ENCODE measurements around the gene RBBP8.

The RBBP8 gene

DNA sequence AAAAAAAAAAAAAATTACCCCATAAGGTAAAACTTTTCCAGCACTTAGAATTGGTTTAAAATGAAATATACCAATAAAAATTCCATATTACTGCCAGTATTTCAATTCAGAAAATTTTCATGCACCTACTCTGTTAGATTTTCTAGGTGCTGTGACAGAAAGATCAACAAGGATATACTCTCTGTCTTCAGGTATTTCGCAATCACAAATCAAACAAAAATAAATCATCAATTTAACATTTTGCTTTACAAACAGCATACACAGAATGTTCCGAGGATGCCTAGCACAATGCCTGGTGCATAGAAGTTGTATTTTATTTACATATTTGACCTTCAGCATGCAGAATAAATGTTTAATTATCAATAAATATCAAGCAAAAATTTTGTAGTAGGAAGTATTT lies 66.5 kb downstream of the RBBP8 start:
- no peak for DNase-seq

DNA sequence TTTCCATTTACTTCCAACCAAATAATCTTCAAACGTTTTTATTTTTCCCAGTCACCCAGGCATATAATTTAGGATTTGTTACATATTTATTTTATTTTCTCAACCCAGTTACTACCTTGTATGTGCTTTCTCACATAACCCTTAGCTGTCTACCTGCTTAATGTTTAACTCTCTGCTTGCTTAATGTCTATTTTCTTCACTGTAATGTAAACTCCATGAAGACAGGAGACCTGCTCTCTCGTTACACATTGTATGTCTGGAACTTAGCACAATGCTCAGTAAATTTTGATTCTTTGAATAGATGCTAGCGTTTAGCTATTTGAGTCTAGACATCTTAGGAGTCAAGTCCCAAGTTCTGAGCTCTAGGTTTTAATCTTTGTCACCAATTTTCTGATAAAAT lies 70.2 kb downstream of the RBBP8 start:
- no peak for DNase-seq

DNA sequence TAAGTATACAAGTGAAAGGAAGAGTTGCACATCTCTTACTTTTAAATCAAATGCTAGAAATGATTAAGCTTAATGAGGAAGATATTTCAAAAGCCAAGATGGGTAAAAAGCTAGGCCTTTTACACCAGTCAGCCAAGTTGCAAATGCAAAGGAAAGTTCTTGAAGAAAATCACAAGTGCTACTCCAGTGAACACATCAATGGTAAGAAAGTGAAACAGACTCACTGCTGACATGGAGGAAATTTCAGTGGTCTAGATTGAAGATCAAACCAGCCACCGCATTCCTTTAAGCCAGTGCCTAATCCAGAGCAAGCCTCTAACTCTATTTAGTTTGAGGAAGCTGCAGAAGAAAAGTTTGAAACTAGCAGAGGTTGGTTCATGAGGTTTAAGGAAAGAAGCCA lies 79.1 kb downstream of the RBBP8 start:
- no peak for DNase-seq

DNA sequence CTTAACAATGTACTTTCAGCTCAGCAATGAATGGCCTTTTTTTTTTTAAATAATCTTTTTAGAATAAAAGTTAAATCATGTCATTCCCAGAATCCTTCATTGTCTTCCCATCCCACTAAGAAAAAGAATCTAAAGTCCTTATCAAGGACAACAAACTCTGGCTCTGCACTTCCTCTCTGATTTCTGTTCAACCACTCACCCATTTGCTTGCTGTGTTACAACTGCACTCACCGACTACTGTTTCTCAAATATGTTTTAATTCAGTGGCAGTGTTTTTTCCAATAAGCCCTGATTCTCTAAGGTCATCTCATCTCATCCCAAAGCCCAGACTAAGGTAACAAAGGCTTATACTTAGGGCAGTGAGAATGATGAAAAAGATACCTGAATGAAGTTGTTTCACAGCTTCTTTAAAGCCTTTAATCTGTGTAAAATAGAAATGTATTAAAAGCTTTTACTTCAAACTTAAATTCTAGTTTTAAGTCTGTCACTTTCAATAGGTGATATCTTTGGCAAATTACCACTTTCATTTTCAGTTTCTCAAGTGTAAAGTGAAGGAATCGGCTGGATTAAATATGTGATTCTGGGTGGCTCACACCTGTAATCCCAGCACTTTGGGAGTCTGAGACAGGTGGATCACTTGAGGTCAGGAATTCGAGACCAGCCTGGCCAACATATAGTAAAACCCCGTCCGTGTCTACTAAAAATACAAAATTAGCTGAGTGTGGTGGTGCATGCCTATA lies 87.6 kb downstream of the RBBP8 start:
- DNase-seq = peak in 1 of 2 donors; percentile 16

DNA sequence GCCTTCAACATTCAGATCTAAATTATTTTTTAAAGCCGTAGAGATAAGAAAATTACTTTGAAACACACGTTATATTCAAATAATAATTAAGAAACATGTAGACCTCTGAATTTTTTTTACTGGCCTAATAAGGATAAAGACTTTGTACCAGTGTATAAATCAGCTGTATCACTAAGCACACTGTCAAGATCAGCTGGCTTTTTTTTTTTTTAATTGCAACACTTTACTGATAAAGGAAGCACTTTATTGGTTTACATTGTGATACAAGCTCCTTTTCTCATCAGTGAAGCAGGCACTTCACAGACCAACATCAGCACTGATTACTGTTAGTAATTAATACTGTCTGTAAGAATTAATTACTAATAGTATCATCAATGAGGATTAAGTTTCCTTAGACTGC lies 88.5 kb downstream of the RBBP8 start:
- DNase-seq = no peak

DNA sequence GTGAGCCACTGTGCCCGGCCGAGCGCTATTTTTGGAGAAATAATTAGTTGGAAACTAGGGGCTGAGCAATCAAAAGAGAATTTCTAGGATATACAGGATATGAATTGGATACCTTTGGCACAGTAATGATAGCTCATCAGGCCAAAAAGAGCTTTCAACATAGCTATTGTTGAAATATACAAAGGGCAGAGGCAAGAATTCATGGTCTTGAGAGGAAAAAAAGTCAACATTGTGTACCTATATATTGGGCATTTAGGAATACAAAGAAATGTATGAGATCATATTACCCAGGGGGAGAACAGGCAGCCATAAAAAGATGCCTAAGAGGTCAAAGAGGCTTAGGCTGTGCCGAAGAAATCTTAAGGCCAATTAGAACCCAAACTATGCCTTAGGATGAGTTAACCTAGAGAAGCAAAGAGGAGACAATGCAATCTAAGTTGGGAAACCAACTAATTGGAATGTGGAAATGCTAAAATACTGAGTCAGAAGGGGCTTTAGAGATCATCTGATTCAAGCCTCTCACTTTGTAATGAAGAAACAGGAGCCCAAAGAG lies 99.0 kb downstream of the RBBP8 start:
- no peak for DNase-seq

DNA sequence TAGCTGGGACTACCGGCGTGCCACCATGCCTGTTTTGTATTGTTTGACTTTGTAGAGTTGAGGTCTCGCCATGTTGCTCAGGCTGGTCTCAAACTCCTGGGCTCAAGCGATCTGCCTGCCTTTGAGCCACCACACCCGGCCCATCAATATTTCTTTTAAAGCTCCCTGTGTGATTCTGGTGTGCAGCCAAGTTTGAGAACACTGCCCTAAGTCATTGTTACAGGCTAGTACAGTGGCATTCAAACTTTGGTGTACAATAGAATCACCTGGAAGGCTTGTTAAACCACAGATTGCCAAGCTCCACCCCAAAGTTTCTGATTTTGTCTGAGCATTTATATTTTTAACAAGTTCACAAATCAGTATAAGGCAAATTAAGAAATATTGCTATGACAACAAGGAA lies 99.9 kb downstream of the RBBP8 start:
- no peak for DNase-seq

DNA sequence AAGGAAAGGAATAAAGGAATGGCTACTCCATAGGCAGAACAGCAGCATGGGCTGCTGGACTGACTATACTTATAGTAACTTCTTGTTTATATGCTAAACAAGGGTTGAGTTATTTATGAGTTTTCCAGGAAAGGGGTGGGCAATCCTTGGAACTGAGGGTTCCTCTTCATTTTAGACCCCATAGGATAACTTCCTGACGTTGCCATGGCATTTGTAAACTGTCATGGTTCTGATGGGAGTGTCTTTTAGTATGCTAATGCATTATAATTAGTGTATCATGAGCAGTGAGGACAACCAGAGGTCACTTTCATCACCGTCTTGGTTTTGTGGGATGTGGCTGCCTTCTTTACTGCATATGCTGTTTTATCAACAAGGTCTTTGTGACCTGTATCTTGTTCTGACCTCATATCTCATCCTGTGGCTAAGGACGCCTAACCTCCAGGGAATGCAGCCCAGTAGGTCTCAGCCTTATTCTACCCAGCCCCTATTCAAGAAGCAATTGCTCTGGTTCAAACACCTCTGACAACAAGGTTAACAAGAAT lies 103.6 kb downstream of the RBBP8 start:
- DNase-seq = no peak

DNA sequence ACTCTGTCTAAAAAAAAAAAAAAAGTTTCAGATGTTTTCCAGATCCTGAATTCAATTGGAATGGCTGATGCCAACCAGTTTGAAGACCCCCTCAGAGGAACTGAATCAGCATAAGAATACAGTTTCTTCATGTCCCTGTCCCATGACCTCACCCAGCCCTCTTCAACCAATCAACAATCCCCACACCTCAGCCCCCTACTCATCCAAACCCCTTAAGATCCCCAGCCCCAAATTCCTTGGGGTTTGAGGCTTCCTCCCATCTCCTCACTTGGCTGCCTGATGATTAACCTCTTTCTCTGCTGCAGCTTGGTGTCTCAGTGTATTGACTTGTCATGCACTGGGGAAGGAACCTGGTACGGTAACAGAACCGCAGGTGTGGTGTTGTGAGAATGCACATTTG lies 104.5 kb downstream of the RBBP8 start:
- DNase-seq = no peak

DNA sequence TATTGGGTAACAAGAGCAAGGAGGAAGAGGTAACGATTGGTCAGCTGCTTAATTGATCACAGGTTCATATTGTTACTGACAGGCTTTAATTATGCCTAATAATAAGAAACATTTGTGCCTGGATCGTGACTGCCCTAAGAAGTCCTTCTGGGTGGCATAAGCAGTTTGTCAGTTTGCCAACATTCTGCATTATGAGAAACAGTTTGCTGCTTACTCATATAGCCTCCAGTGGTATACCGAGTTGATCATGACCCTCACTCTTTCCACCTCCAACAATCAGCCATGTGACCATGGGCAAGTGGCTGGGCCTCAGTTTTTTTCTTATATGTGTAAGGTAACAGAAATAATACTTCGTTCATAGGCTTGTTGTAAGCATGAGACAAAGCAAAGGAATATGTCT lies 105.6 kb downstream of the RBBP8 start:
- no peak for DNase-seq

DNA sequence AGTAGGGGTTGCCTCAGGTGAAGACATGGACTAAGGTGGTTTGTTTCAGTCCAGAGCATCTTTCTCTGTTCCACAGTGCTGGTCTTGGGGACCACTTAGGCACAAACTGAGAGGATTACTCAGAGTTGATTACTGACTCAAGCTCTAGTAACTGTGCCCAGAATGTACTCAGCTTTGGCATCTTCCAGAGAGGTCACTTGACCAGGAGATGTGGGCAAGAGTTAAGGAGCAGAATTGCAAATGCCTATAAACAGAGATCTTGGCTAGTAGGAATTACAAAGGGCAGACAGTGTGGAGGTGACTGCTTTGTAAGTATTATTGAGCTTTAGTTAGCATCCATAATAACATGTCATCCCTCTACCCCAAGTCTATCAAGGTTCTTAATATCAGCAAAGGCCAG lies 109.0 kb downstream of the RBBP8 start:
- no peak for DNase-seq

DNA sequence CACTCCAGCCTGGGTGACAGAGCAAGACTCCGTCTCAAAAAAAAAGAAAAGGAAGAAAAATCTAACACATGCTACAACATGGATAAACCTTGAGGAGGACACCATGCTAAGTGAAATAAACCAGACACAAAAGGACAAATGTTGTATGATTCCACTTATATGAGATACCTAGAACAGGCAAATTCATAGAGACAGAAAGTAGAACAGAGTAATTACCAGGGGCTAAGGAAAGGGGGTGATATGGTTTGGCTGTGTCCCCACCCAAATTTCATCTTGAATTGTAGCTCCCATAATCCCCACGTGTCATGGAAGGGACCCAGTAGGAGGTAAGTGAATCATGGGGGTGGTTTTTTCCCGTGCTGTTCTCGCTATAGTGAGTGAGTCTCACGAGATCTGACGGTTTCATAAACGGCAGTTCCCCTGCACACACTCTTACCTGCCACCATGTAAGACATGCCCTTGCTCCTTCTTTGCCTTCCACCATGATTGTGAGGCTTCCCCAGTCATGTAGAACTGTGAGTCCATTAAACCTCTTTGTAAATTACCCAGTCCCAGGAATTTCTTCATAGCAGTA lies 110.8 kb downstream of the RBBP8 start:
- DNase-seq = no peak

DNA sequence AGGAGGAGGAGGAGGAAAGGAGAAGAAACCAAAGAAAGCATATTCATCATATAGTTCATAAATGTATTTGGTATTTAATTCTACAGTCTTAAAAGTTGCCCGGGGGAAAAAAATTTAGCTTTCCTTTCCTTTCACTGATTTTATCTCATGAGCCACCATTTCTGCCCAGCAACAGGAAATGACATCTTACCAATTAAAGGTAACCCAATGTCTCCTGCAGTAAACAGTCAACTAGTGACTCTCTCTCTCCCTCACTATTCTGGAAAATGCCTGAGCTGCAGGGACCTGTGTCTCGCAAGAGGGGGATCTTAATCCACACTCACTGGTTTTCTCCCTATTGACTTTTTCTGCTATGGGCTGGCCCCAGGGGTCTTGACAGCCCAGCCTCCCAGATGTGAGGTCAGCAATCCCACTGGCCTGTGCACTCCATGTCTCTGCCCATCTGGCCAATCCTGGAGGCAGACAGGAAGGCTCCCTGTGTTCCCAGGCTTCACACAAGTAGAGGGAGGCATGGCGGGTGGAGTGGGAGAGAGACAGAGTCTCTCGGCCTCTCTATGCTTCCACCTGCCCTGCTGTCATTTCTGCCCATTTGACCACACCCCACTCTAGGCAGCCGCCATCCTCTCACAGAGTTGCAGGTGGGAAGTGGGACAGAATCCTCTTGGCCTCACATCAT lies 116.7 kb downstream of the RBBP8 start:
- DNase-seq = peak in 1 of 2 donors; percentile 52

DNA sequence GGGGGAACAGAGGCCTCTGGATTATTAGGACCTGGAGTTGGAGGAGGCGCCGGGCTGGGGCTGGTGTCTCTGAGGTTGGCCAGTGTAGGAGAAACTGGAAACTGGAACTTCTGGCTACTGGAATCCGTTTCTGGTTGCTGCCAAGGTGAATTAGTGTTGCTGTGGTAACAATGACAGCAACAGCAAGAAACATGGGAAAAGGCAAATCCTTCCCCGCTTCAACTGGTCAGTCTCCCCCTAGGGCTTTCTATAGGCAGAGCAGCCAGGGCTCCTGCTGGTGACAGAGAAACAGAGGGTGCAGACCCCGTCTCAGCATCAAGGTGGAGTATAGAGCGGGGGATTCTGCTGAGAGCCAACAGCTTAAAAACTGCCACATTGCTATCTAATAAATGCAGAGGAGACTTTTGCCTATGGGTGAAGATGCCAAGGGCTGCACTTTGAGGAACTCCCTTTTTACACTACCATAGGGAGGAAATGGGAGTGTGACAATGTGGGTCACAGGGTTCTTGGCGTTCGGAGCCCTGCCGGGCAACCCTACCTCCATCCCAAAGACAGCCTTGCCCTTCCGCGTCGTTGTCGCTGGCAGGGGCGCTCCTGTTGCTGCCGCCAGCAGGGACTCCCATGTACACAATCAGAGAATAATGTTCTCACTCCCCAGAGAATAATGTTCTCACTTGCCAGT lies 120.8 kb downstream of the RBBP8 start:
- no peak for DNase-seq

DNA sequence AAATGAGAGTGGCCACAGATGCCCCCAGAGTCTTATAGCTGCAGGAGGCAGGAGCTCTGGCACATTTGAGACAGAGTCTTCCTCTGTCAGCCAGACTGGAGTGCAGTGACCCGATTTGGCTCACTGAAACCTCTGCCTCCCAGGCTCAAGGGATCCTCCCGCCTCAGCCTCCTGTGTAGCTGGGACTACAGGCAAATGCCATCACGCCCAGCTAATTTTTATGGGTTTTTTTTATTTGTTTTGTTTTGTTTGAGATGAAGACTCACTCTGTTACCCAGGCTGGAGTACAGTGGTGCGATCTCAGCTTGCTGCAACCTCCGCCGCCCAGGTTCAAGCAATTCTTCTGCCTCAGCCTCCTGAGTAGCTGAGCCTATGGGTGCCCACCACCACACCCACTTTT lies 121.4 kb downstream of the RBBP8 start:
- no peak for DNase-seq

DNA sequence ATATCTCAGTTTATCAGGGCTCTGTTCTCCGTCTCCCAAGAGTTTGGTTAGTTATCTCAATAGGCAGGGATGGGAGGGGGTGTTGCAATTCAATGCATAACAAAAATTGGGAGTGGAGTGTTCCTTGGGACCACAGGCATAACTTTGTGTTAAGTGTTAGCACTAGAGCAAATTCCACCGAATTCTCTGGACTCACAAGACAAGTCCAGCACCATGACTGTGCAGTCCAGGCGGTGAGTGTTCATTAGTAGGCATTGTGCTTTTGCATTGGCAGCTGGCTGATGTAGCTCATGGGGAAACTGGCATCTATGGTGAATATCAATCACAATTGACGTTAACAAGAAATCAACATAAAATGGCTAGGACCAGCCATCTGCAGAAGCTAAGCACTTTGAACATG lies 123.2 kb downstream of the RBBP8 start:
- DNase-seq = no peak

DNA sequence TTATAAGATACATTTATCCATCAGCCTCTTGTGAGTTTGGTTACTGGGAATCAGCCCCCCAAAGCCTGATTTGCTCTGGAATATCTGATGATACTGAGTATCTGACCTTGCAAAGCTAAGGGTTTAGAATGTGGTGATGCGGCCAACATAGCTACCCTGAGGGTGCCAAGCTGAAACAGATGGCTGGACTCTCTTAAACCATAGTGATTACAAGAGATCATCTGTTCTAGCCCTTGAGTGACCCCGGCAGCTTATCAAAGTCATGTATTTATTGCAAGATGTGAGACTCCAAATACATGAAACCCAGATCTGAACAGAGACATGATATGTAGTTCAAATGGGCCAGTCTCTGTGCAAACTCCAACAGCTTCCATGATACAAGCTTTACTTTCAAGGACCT lies 124.0 kb downstream of the RBBP8 start:
- no peak for DNase-seq

DNA sequence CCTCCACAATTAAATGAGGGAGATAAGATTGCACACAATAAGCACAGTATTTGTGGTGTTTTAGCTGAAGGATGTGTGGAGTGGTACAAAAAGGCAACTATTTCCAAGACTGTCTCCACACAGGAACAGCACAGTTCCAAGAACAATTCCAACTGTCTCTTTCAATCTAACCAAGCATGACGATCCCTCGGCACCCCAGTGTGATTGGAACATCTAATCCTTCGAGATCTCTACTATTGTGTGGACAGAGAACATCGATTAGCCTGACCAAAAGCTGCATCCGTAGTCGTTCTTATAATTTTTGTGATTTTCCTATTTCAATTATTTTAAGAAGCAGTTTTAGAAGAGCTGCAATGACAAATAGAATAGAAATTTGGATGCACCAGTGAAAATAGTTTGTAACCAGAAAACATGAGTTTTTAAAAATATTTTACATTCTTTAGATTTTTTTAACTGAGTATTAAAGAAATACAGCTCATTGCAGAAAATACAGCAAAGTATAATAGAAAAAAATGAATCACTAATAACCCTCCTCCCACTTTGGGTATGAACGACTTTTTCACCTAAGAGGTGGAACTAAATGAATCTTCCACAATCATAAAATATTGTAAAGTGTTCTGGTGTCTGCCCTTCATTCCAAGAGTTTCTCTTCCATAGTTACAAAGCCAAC lies 125.8 kb downstream of the RBBP8 start:
- no peak for DNase-seq

DNA sequence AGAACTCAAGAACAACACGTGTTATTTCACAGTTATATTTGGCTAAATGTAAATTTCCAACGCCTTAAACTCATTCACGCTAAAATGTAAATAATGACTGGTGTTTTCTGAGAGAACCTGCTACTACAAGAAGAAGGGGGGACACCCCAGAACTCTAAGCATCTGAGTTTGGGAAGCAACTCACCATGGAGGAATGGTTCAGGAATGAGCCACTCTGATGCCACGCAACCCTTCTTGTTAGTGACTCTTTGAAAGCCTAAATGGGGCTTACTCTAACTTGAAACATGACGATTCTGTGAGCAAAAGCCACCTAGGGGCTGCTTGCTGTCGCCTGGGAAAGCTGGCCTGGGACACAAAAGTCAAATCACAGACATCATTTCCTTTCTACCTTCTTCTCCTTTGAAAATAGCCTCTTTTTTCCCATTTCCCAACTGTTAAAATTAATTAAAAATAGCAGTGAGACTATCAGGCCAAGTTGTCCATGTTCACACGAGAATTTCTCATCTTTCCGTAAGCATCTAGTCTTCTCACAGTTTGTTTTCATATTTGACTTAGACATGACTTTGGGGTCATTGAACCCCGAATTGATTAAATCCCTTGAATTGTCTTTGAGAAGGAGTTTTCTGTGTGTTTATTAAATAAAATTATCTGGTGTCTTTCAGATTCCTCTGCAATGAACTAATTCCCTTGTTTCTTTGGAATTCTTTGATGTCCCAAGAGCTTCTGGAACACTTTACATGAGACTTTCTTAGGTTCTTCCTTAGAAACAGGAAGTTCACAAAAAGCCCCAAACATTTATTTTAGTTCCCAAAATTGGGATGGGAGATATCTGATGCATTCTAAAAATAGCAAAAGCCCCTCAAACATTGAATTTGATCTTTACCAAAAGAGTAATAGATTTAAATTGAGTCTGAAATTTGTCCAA lies 126.7 kb downstream of the RBBP8 start:
- DNase-seq = no peak

DNA sequence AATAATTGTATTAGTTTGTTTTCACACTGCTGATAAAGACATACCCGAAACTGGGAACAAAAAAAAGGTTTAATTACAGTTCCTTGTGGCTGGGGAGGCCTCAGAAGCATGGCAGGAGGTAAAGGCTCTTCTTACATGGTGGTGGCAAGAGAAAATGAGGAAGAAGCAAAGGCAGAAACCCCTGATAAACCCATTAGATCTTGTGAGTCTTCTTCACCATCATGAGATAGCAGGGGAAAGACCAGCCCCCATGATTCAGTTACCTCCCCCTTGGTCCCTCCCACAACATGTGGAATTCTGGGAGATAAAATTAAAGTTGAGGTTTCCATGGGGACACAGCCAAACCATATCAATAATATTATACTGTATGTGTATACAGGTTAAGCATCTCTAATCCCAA lies 128.9 kb downstream of the RBBP8 start:
- DNase-seq = no peak

DNA sequence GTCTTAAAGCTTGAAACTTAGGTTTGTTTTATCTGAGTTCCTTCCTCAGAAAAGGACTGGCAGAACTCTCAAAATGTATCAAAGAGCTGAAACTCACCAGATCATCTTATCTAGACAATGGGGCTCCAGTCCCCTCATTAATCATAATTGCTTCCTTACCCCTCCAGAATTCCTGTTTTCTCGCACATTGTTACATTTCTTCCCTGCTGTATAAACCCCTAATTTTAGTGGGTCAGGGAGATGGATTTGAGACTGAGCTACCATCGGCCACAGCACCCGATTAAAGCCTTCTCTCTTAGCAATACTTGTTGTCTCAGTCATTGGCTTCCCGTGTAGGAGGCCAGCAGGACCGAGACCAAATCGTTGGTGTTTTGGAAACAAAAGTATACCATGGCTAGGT lies 130.4 kb downstream of the RBBP8 start:
- no peak for DNase-seq
